RWPE1 (cell line): Measurements from ENCODE around the gene SH3GL1.
A peak's percentile ranks its signal among the peaks of the same experiment; 100 is the strongest.

Experiments
- CTCF ChIA-PET: fragments of 350-600 bp; sonication (Branson Sonifier 250); formaldehyde crosslinking; extraction: SDS; loops from one replicate; lab custom pipeline; 2021; lab: Yijun Ruan, JAX
- POLR2A ChIA-PET: fragments of 400-600 bp; formaldehyde crosslinking; extraction: SDS; loops from one replicate; lab custom pipeline; 2020; ENCODE audit warnings: antibody characterized with exemption; ENCODE audit not compliant: low non-redundant PET; lab: Yijun Ruan, JAX
- DNase-seq: peaks from one replicate; pipeline ENCODE4 v3.0.0; 2012; ENCODE audit warnings: low spot score
- H3K27ac ChIP-seq: fragments of 450-650 bp; 2 replicates; pipeline ENCODE4 v1.5.1; 2017
- TF ChIP-seq, protein P1 (sequence below): fragments of 450-650 bp; conservative IDR thresholded peaks from 2 replicates; pipeline ENCODE4 v1.5.1; 2017; ENCODE audit warnings: low read depth, mild to moderate bottlenecking

SH3GL1 gene

DNA sequence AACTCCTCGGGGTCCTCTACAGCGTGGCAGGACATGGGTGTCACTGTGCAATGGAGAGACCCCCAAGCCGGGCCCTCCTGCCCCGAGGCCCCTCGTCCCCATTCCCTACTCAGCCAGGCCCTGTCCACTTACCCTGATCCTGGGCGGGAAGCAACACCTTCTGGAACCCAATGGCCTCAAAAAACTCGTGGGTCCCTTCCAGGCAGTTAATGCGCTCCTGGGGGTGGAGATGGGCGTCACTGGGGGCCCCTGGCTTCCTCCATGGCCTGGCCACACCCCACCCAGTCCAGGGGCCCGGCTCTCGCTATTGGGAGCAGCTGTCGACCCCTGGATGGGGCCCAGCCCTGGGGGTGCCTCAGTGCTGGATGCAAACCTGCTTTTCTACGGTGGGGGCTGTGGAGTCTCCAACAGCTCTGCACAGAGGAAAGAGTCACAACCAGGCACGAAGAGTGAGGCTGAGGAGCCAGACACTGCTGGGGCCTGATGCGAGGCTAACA lies 46.4 kb upstream of the SH3GL1 start:
- ChIA-PET POLR2A (no interaction called here), CTCF (no interaction called here)
- H3K27ac ChIP-seq, result peak overlapping the region; percentile 58
- TF ChIP-seq, protein P1, sequence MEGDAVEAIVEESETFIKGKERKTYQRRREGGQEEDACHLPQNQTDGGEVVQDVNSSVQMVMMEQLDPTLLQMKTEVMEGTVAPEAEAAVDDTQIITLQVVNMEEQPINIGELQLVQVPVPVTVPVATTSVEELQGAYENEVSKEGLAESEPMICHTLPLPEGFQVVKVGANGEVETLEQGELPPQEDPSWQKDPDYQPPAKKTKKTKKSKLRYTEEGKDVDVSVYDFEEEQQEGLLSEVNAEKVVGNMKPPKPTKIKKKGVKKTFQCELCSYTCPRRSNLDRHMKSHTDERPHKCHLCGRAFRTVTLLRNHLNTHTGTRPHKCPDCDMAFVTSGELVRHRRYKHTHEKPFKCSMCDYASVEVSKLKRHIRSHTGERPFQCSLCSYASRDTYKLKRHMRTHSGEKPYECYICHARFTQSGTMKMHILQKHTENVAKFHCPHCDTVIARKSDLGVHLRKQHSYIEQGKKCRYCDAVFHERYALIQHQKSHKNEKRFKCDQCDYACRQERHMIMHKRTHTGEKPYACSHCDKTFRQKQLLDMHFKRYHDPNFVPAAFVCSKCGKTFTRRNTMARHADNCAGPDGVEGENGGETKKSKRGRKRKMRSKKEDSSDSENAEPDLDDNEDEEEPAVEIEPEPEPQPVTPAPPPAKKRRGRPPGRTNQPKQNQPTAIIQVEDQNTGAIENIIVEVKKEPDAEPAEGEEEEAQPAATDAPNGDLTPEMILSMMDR, result no peak
- DNase-seq, result no peak

- peak overlapping the region; percentile 58 for H3K27ac ChIP-seq
- ChIA-PET CTCF (interaction anchor here (1.0 kb wide), 1 partner anchor 179 kb away, joined by 4 read pairs; no protein-coding TSS in a partner anchor), POLR2A (interaction anchor here (0.5 kb wide), 1 partner anchor 13 kb away, joined by 6 read pairs; no protein-coding TSS in a partner anchor)
- no peak for DNase-seq
- TF ChIP-seq, protein P1, result no peak
These were observed 45.8 kb upstream of the SH3GL1 start for GRCh38 chr19:4445963-4446703.

DNA sequence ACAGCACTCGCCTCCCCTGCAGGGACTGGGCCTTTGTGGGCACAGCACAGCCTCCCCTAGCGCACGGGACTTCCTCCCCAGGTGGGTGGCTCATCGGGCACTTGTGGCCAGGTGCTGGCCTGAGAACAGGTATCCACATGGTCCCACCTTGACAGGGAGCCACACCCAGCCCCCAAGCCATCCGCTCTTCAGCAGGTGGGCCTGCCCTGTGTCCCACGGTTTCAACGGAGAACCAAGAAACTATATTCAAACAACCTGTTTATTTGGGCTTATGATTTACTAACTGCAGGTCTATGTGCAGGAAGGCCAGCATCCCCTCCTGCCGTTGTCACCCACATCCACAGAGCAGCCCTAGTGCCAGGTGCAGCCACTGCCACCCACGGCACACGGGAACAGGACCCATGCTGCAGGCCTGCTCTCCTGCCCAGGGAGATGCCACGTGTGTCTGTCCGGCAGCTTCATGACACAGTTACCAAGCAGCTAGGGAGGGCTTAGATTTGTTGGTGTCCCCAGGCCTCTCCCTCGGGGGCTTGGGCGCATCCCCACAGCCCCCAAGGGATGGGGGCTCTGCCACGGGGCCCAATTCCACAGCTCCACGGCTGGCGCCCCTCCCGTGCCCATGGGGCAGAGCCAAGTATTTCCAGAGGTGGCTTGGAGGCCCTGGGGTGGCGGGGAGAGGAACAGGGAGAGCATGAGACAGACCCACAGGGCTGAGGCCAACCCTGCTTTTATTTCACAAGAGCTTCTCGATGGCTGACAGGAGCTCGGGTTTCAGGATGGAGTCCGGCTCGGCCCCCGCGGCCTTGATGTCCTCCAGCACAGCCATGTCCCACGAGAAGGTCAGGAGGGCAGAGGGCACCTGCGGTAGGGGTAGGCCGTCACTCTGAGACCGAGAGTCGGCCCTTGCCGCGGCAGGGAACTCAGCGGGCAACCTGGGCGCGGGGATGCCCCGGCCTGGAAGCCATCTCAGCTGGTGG lies 44.7 kb upstream of the SH3GL1 start:
- POLR2A ChIA-PET, result interaction anchor here (0.5 kb wide), 1 partner anchor 14 kb away, joined by 6 read pairs; no protein-coding TSS in a partner anchor
- CTCF ChIA-PET, result interaction anchor here (0.9 to 1.0 kb wide), 2 partner anchors 45 to 178 kb away, joined by 3 to 4 read pairs; partner anchors contain the start of gene SH3GL1
- TF ChIP-seq, protein P1, result no peak
- peak overlapping the region; percentile 58 for H3K27ac ChIP-seq
- DNase-seq, result no peak

GRCh38 chr19:4443966-4444764 lies 43.8 kb upstream of the SH3GL1 start:
- CTCF ChIA-PET, result interaction anchor here (0.6 kb wide), 2 partner anchors 16 to 59 kb away, joined by 3 read pairs; no protein-coding TSS in a partner anchor
- H3K27ac ChIP-seq, result peak overlapping the region; percentile 58
- POLR2A ChIA-PET, result no interaction called here
- DNase-seq, result no peak
- TF ChIP-seq, protein P1, result no peak

DNA sequence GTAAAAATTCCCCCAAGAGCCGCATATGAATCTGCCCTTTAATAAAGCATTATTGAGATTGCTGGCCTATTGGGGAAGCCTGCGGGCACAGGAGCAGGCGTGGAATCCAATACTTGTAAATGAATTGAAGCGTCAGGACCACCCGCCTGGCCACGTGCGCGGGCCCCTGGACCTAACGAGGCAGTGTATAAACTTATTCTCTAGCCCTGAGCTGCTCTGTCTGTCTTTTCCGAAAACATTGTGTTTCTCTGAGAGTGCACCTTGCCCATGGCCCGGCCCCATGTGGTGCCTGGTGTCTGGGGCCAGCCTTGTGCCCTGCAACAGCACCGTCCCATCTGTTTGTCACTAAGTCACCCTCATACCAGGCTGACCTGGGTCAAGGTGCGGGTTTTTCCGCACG lies 42.8 kb upstream of the SH3GL1 start:
- ChIA-PET POLR2A (no interaction called here), CTCF (no interaction called here)
- TF ChIP-seq, protein P1, result no peak
- H3K27ac ChIP-seq, result peak overlapping the region; percentile 58
- no peak for DNase-seq
